ENCODE data around the gene TPRN. TPM values are rescaled to one million over a fixed set of nuclear protein-coding genes. Genes with fewer than 3 reads are reported as not detected.

The TPRN gene
- total RNA-seq, 1 donor from 2014 or later, result 2.8 TPM

DNA sequence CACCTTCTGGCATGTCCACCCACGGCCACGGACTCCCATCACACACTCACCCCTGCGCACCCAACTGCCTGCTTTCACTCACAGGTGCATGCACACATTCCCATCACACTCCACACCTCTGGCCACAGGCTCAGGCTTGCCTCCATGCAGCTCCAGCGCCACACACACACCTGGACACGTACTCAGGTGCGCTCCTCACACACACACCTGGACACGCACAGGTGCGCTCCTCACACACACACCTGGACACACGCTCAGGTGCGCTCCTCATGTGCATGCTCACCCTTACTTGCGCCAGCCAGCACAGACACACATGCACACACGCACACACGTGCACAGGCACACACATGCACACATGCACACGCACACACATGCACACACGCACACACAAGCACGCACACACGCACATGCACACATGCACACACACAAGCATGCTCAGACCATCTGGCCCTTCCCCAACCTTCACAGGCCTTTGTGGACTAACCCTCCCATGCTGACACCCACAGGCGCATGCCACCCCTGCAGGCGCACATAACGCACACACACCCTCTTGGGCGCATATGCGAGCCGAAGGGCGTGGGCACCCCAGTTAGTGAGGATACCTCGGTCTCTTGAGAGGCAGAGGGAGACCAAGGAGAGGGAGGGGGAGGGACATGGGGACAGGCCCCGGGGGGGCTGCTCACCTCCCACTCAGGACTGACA, 53.3 kb downstream of the TPRN start:
- DNase-seq (ENCODE audit: low spot score in 2 of 2), result no peak
- H3K27me3 ChIP-seq, result no peaks in the 10 kb centered on the region
- TF ChIP-seq, protein P1, sequence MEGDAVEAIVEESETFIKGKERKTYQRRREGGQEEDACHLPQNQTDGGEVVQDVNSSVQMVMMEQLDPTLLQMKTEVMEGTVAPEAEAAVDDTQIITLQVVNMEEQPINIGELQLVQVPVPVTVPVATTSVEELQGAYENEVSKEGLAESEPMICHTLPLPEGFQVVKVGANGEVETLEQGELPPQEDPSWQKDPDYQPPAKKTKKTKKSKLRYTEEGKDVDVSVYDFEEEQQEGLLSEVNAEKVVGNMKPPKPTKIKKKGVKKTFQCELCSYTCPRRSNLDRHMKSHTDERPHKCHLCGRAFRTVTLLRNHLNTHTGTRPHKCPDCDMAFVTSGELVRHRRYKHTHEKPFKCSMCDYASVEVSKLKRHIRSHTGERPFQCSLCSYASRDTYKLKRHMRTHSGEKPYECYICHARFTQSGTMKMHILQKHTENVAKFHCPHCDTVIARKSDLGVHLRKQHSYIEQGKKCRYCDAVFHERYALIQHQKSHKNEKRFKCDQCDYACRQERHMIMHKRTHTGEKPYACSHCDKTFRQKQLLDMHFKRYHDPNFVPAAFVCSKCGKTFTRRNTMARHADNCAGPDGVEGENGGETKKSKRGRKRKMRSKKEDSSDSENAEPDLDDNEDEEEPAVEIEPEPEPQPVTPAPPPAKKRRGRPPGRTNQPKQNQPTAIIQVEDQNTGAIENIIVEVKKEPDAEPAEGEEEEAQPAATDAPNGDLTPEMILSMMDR (IDR thresholded peaks at IDR 0.05), result no peak
- no peak overlapping the region for H3K27ac ChIP-seq
- no peaks in the 10 kb centered on the region for H3K9me3 ChIP-seq
- no peaks in the 10 kb centered on the region for H3K4me1 ChIP-seq
- intact Hi-C loops (cut with DNase I), result no loop called here
- no peak overlapping the region for H3K4me3 ChIP-seq
- no peaks in the 10 kb centered on the region for H3K36me3 ChIP-seq

DNA sequence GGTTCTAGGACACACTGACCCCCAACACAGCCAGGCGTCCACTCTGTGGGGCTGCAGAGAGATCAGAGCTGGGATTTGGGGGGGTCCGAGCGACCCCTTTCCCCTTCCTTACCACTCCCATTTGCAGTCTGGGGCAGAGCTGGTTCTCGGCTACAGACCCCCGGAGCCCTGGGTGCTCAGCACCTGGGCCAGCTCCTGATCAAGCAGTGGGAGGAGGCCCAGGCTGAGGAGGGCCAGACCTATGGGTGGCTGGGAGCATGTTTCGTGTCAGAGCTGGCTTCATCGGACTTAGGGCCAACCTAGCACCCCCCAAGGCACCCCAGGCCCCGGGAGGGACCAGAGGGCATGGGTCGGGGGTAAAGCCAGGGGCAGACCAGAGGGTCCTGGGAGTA, 54.0 kb downstream of the TPRN start:
- Histone ChIP-seq H3K27ac (no peak overlapping the region), H3K36me3 (no peaks in the 10 kb centered on the region), H3K4me3 (no peak overlapping the region), H3K4me1 (no peaks in the 10 kb centered on the region), H3K9me3 (no peaks in the 10 kb centered on the region), H3K27me3 (no peaks in the 10 kb centered on the region)
- intact Hi-C loops (cut with DNase I), result no loop called here
- TF ChIP-seq, protein P1 (IDR thresholded peaks at IDR 0.05), result no peak
- no peak for DNase-seq (ENCODE audit: low spot score in 2 of 2)

DNA sequence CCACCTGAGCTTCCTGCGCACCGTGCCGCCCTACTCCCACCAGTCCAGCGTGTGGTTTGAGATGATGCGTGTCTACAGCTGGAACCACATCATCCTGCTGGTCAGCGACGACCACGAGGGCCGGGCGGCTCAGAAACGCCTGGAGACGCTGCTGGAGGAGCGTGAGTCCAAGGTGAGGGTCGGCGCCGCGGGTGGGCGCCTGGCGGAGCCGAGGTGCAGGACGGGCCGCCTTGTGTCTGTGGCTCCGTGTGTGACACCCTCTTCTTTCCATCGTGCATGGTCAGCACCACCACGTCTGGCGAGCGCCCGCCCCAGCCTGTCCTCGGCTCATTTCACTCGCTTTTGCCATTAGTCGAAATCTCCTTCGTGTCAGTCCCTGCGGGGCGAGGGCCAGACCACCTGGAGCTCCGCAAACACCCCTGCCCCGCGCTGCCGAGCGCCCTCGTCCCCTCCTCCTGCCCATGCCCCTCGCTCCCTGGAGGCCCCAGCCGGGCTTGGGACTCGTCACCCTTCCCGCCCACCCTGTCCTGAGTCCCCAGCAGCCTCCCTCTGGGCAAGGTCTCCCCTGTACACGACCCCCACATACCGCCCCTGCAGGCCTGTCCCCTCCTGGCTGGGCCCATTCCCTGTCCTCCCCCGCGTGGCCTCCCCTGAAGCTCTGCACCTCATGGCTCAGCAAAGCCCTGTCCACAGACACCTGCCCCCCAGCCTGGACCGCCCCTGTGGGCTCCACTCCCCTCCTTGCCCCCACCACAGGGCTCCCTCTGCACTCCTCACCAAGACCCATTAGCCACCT, 54.6 kb downstream of the TPRN start:
- no peaks in the 10 kb centered on the region for H3K4me1 ChIP-seq
- TF ChIP-seq, protein P1 (IDR thresholded peaks at IDR 0.05), result no peak
- DNase-seq (ENCODE audit: low spot score in 2 of 2), result no peak
- H3K36me3 ChIP-seq, result no peaks in the 10 kb centered on the region
- intact Hi-C loops (cut with DNase I), result no loop called here
- no peaks in the 10 kb centered on the region for H3K9me3 ChIP-seq
- no peak overlapping the region for H3K4me3 ChIP-seq
- no peaks in the 10 kb centered on the region for H3K27me3 ChIP-seq
- H3K27ac ChIP-seq, result no peak overlapping the region

DNA sequence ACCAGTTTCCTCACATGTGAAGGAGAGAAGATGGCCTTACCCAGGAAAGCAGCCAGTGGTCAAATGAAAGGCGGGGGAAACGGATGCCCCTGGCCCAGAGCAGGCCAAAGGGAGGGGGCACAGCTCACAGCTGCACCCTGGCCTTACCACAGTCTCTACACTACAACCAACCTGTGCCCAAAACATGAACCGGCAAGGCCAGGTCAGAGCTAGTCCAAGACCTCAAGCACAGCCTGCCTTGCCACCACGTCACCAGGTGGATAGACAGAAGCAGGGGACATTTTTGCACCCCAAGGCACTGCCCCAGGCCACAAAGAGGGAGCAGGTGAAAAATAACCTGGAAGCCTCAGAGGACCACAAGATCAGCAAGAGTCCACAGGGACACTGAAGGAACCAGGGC, 57.1 kb downstream of the TPRN start:
- intact Hi-C loops (cut with DNase I), result no loop called here
- Histone ChIP-seq H3K27me3 (peaks cover 6% of the 10 kb centered on the region), H3K36me3 (no peaks in the 10 kb centered on the region), H3K4me3 (no peak overlapping the region), H3K9me3 (no peaks in the 10 kb centered on the region), H3K4me1 (no peaks in the 10 kb centered on the region), H3K27ac (no peak overlapping the region)
- no peak for DNase-seq (ENCODE audit: low spot score in 2 of 2)
- TF ChIP-seq, protein P1 (IDR thresholded peaks at IDR 0.05), result no peak

DNA sequence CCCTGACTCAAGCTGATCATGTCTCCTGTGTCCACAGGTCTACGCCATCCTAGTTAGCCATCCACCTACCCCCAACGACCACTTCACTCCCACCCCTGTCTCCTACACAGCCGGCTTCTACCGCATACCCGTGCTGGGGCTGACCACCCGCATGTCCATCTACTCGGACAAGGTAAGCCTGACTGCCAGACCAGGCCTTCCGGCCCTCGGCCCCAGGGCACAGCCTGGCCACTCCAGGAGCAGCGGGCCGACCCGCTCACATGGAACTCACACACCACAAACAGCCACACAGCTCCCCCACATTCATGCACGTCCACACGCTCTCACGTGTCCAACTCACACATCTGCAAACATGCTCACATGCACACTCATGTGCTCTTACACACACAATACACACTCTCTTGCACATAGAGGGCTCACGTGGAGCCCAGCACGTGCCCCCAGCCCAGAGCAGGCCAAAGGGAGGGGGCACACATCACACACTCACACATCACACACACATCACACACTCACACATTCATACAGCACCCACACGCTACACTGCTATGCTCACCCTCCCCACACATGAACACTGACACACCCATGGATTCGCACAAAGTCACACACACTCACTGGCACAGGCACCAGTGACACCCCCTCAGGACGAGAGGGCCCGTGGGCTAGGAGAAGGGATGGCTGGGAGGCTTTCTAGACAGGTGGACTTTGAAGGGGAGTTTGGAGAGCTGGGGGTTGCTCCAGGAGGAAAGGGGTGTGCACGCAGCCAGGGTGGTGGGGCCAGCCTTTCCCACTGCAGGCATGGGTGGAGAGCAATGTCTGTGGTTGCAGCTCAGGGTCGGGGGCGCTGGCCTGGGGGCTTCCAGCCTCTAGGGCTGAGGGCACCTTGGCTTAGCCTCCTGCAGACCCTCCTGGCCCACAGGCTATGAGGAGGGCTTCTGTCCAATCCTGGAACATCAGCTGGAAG, 58.3 kb downstream of the TPRN start:
- peaks cover 14% of the 10 kb centered on the region for H3K27me3 ChIP-seq
- H3K27ac ChIP-seq, result no peak overlapping the region
- H3K4me1 ChIP-seq, result no peaks in the 10 kb centered on the region
- H3K4me3 ChIP-seq, result no peak overlapping the region
- DNase-seq (ENCODE audit: low spot score in 2 of 2), result no peak
- no peaks in the 10 kb centered on the region for H3K36me3 ChIP-seq
- intact Hi-C loops (cut with DNase I), result no loop called here
- H3K9me3 ChIP-seq, result no peaks in the 10 kb centered on the region
- TF ChIP-seq, protein P1 (IDR thresholded peaks at IDR 0.05), result no peak

Other genes starting within 250 kb of the TPRN start
- gene LCN12, start 248.5 kb downstream of the TPRN start, total RNA-seq, result not detected
- gene PTGDS, start 223.2 kb downstream of the TPRN start, total RNA-seq, result 68.3 TPM
- not detected for gene LCNL1, start 217.7 kb downstream of the TPRN start, total RNA-seq
- 87.0 TPM for gene PAXX, start 208.3 kb downstream of the TPRN start, total RNA-seq
- gene CLIC3, start 204.2 kb downstream of the TPRN start, total RNA-seq, result 2.8 TPM
- gene ABCA2, start 172.5 kb downstream of the TPRN start, total RNA-seq, result 102 TPM
- not detected for gene FUT7, start 168.7 kb downstream of the TPRN start, total RNA-seq
- gene NPDC1, start 154.6 kb downstream of the TPRN start, total RNA-seq, result 579 TPM
- not detected for gene ENTPD2, start 146.7 kb downstream of the TPRN start, total RNA-seq
- gene SAPCD2, start 130.2 kb downstream of the TPRN start, total RNA-seq, result 8.7 TPM
- 17.1 TPM for gene UAP1L1, start 123.2 kb downstream of the TPRN start, total RNA-seq
- gene MAN1B1, start 113.8 kb downstream of the TPRN start, total RNA-seq, result 85.3 TPM
- gene DPP7, start 86.0 kb downstream of the TPRN start, total RNA-seq, result 176 TPM
- gene GRIN1, start 61.6 kb downstream of the TPRN start, total RNA-seq, result not detected
- not detected for gene LRRC26, start 30.7 kb downstream of the TPRN start, total RNA-seq
- not detected for gene TMEM210, start 28.7 kb downstream of the TPRN start, total RNA-seq
- gene ANAPC2, start 12.2 kb downstream of the TPRN start, total RNA-seq, result 24.1 TPM
- 123 TPM for gene SSNA1, start 12.1 kb downstream of the TPRN start, total RNA-seq
- 24.3 TPM for gene TMEM203, start 4.9 kb upstream of the TPRN start, total RNA-seq
- 27.0 TPM for gene NDOR1, start 5.0 kb upstream of the TPRN start, total RNA-seq
- gene RNF208, start 21.5 kb upstream of the TPRN start, total RNA-seq, result 6.7 TPM
- gene CYSRT1, start 24.4 kb upstream of the TPRN start, total RNA-seq, result not detected
- gene RNF224, start 26.8 kb upstream of the TPRN start, total RNA-seq, result not detected
- not detected for gene SLC34A3, start 30.2 kb upstream of the TPRN start, total RNA-seq
- gene TUBB4B, start 40.5 kb upstream of the TPRN start, total RNA-seq, result 403 TPM
- gene STPG3, start 50.5 kb upstream of the TPRN start, total RNA-seq, result not detected
- gene NELFB, start 54.6 kb upstream of the TPRN start, total RNA-seq, result 71.7 TPM
- 38.3 TPM for gene TOR4A, start 77.0 kb upstream of the TPRN start, total RNA-seq
- 51.7 TPM for gene NRARP, start 101.5 kb upstream of the TPRN start, total RNA-seq
- 16.7 TPM for gene EXD3, start 222.4 kb upstream of the TPRN start, total RNA-seq
- gene NOXA1, start 222.7 kb upstream of the TPRN start, total RNA-seq, result 6.9 TPM
- not detected for gene ENTPD8, start 240.6 kb upstream of the TPRN start, total RNA-seq

Measured in ascending aorta (tissue), 2 donors.